Mesothelial cell of epicardium (in vitro differentiated cells): ENCODE data around the gene CCDC88A. TPM values are rescaled to one million over a fixed set of nuclear protein-coding genes. Genes with fewer than 3 reads are reported as not detected.

Source experiments
- DNase-seq, 2 experiments: peaks; one replicate each; pipeline ENCODE4 v3.0.0; 2021; ENCODE audit warnings: low spot score in 2 of 2; ENCODE audit not compliant: unreplicated experiment in 2 of 2
- H3K27ac Mint-ChIP-seq: 2 replicates; pipeline ENCODE4 v1.8.0; 2021; ENCODE audit warnings: mixed read lengths
- H3K27me3 Mint-ChIP-seq: 2 replicates; pipeline ENCODE4 v1.8.0; 2021; ENCODE audit warnings: low read depth, mixed read lengths
- H3K36me3 Mint-ChIP-seq: 2 replicates; pipeline ENCODE4 v1.8.0; 2021; ENCODE audit warnings: mixed read lengths
- H3K4me1 Mint-ChIP-seq: 2 replicates; pipeline ENCODE4 v1.8.0; 2021; ENCODE audit warnings: mixed read lengths
- H3K4me3 Mint-ChIP-seq: 2 replicates; pipeline ENCODE4 v1.8.0; 2021; ENCODE audit warnings: mild to moderate bottlenecking, moderate library complexity, mixed read lengths
- H3K9me3 Mint-ChIP-seq: 2 replicates; pipeline ENCODE4 v1.8.0; 2021; ENCODE audit warnings: mixed read lengths
- total RNA-seq: library from RNA; stranded (reverse); gene quantifications from 3 replicates; pipeline ENCODE4 v1.2.1, GENCODE V29; 2021
- TF ChIP-seq, protein P1 (sequence below): fragments of 200-600 bp; sonication (generic); IDR thresholded peaks from one replicate; pipeline ENCODE4 v1.5.0; 2021; ENCODE audit warnings: antibody characterized with exemption; ENCODE audit not compliant: unreplicated experiment

CCDC88A gene, protein sequence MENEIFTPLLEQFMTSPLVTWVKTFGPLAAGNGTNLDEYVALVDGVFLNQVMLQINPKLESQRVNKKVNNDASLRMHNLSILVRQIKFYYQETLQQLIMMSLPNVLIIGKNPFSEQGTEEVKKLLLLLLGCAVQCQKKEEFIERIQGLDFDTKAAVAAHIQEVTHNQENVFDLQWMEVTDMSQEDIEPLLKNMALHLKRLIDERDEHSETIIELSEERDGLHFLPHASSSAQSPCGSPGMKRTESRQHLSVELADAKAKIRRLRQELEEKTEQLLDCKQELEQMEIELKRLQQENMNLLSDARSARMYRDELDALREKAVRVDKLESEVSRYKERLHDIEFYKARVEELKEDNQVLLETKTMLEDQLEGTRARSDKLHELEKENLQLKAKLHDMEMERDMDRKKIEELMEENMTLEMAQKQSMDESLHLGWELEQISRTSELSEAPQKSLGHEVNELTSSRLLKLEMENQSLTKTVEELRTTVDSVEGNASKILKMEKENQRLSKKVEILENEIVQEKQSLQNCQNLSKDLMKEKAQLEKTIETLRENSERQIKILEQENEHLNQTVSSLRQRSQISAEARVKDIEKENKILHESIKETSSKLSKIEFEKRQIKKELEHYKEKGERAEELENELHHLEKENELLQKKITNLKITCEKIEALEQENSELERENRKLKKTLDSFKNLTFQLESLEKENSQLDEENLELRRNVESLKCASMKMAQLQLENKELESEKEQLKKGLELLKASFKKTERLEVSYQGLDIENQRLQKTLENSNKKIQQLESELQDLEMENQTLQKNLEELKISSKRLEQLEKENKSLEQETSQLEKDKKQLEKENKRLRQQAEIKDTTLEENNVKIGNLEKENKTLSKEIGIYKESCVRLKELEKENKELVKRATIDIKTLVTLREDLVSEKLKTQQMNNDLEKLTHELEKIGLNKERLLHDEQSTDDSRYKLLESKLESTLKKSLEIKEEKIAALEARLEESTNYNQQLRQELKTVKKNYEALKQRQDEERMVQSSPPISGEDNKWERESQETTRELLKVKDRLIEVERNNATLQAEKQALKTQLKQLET (N-terminal part only)
- 48.6 to 60.1 TPM (median 51.9 TPM) in 3 replicates for total RNA-seq

DNA sequence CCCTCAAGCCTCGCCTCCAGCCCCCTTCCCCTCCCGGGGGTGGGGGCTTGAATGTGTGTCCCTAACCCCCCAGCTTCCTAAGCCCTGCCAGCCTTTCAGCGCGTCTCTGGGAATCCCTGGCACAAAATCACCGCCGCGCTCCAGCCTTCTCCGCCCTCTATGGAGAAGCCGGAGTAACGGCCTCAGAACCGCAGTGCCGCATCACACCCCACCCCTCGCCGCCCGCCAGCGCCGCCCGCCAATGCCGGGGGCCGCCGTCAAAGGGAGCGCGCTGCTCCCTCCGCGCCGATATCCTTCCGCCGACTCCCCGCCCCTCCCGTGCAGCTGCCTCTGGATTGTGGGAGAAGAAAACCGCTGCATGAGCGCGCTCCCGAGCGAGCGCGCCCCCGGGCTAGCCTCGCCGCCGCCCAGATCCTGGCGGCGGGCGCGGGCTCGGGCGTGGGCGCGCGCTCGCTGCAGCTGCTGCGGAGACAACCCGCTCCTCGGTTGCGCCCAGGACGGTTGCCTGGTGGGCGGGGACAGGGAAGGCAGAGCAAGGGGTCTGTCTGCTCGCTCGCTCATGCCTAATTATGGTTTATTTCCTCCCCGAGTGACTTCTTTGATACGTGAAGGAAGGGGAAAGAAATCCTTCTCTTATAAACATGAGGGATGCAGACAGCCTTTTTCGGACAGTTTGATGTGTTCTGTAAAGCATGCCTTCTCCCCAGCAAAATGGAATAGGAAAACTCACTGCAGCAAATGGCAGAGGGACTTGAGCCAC, at the start of gene CCDC88A:
TSS of gene CCDC88A (minus strand) at position 178 of the 760 bp plus-strand sequence. CDS start 777 bp downstream, outside the sequence.
- Mint-ChIP-seq H3K27me3 (peaks cover 5% of the 10 kb centered on the region), H3K36me3 (no peaks in the 10 kb centered on the region), H3K9me3 (no peaks in the 10 kb centered on the region), H3K4me3 (peak within 1 kb of the TSS; percentile 86), H3K4me1 (peaks cover 25% of the 10 kb centered on the region), H3K27ac (peak within 1 kb of the TSS; percentile 97)
- peak; percentile 95 to 99 for DNase-seq
- TF ChIP-seq, protein P1, sequence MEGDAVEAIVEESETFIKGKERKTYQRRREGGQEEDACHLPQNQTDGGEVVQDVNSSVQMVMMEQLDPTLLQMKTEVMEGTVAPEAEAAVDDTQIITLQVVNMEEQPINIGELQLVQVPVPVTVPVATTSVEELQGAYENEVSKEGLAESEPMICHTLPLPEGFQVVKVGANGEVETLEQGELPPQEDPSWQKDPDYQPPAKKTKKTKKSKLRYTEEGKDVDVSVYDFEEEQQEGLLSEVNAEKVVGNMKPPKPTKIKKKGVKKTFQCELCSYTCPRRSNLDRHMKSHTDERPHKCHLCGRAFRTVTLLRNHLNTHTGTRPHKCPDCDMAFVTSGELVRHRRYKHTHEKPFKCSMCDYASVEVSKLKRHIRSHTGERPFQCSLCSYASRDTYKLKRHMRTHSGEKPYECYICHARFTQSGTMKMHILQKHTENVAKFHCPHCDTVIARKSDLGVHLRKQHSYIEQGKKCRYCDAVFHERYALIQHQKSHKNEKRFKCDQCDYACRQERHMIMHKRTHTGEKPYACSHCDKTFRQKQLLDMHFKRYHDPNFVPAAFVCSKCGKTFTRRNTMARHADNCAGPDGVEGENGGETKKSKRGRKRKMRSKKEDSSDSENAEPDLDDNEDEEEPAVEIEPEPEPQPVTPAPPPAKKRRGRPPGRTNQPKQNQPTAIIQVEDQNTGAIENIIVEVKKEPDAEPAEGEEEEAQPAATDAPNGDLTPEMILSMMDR: no peak

DNA sequence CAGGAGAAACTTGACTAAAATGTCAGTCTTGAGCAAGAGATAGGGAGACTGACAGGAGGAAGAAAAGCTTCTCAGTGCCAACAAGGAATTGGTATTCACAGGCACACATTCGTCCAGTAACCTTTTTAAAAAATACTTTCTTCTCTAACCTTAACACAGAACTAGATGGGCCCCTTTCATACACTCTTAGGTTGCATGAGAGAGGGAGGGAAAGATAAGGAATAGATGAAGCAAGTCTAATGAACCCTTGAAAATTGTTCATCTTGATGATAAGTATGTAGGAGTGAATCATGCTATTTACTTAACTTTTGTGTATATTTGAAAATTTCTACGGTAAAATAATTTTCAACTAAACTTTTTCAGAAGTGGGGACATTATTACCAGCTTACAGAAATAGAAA, 42.0 kb upstream of the CCDC88A start:
- H3K27me3 Mint-ChIP-seq: peaks cover 17% of the 10 kb centered on the region
- no peak for DNase-seq
- TF ChIP-seq, protein P1: no peak
- H3K9me3 Mint-ChIP-seq: peaks cover 27% of the 10 kb centered on the region
- H3K36me3 Mint-ChIP-seq: no peaks in the 10 kb centered on the region
- H3K4me1 Mint-ChIP-seq: no peaks in the 10 kb centered on the region
- no peak overlapping the region for H3K27ac Mint-ChIP-seq
- H3K4me3 Mint-ChIP-seq: no peak overlapping the region

DNA sequence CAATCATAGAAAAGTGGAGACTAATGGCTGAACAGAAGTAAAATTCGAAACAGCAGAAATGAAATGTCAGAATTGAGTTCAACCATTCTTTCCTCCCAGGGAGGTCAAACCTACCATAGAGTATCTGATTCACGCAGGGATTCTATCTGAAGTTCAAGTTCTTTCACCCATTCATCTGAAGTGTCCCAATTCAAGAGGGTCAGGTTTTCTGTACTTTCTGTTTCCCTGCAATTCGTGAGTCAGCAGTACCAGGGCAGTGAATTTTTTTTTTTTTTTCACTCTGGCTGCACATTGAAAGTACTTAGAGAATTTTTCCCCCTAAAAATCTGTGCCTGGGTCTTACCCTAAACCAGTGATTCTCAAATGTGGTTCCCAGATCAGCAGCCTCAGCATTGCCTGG, 40.9 kb upstream of the CCDC88A start:
- peaks cover 17% of the 10 kb centered on the region for H3K9me3 Mint-ChIP-seq
- no peak for DNase-seq
- TF ChIP-seq, protein P1: no peak
- H3K27me3 Mint-ChIP-seq: peaks cover 12% of the 10 kb centered on the region
- H3K27ac Mint-ChIP-seq: no peak overlapping the region
- H3K4me3 Mint-ChIP-seq: no peak overlapping the region
- no peaks in the 10 kb centered on the region for H3K36me3 Mint-ChIP-seq
- H3K4me1 Mint-ChIP-seq: no peaks in the 10 kb centered on the region

DNA sequence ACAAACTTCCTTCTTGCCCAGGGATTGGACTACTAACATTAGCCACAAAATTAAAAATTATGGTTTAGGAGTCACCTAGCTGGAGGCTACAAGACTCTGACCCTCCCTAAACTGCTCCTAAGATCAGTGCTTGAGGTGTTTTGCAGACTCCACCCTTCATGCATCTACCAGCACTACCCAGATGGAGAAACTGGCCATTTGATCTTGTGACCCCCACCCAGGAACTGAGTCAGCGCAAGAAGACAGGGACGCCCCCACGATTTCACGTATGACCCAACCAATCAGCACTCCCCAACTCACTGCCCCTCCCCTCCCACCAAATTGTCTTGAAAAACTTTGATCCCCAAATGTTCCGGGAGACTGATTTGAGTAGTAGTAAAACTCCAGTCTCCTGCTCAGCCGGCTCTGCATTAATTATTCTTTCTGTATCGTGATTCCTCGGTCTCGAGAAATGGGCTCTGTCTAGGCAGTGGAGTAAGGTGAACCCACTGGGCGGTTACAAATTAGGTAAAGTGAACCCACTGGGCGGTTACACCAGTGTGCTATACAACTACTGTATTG, 40.1 kb upstream of the CCDC88A start:
- TF ChIP-seq, protein P1: no peak
- Mint-ChIP-seq H3K36me3 (no peaks in the 10 kb centered on the region), H3K27ac (no peak overlapping the region), H3K27me3 (peaks cover 12% of the 10 kb centered on the region), H3K9me3 (peaks cover 14% of the 10 kb centered on the region), H3K4me1 (no peaks in the 10 kb centered on the region), H3K4me3 (no peak overlapping the region)
- DNase-seq: no peak

DNA sequence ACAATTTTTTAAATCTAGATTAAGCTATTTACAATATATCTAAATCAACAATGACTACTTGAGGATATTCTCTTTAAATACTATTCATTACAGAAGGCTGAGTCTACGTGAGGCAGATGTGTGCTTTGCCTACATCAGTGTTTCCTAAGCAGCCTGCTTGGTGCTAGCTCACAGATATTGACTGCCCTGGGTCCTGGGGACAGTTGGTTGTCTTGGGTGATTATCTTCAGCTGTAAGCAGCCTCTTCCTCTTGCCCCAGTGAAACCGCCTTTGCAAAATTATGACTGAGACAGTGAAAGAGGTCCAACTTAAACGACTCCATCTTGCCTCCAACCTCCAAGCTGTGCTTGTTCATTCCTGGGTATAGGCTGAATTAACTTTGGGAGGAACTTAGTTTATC, 39.6 kb upstream of the CCDC88A start:
- Mint-ChIP-seq H3K4me3 (no peak overlapping the region), H3K27ac (no peak overlapping the region), H3K4me1 (no peaks in the 10 kb centered on the region), H3K27me3 (peaks cover 12% of the 10 kb centered on the region), H3K9me3 (peaks cover 12% of the 10 kb centered on the region), H3K36me3 (no peaks in the 10 kb centered on the region)
- no peak for DNase-seq
- TF ChIP-seq, protein P1: no peak
